Measurements from ENCODE around the gene ANKAR. TPM values are rescaled to one million over a fixed set of nuclear protein-coding genes. Genes with fewer than 3 reads are reported as not detected.
"Not testable (repeated sequence)": the region's sequence is repeated elsewhere in the genome, so short reads cannot be mapped to it uniquely, and the experiment has no call there.

Gene ANKAR
- total RNA-seq, 1 donor from 2014 or later = 10.3 TPM

- H3K4me1 ChIP-seq = peaks cover 38% of the 10 kb centered on the region
- no peak overlapping the region for H3K27ac ChIP-seq
- no peaks in the 10 kb centered on the region for H3K27me3 ChIP-seq (ENCODE audit: low read depth)
- no peak for TF ChIP-seq CTCF (IDR thresholded peaks at IDR 0.05)
- DNase-seq = no peak
- peak overlapping the region; percentile 87 for H3K4me3 ChIP-seq
- no peaks in the 10 kb centered on the region for H3K9me3 ChIP-seq
- peaks cover 8% of the 10 kb centered on the region for H3K36me3 ChIP-seq
- ATAC-seq = no peak
- intact Hi-C loops (cut with DNase I) = no loop called here
These were observed 13.7 kb upstream of the ANKAR start for GRCh38 chr2:189660803-189661147.

DNA sequence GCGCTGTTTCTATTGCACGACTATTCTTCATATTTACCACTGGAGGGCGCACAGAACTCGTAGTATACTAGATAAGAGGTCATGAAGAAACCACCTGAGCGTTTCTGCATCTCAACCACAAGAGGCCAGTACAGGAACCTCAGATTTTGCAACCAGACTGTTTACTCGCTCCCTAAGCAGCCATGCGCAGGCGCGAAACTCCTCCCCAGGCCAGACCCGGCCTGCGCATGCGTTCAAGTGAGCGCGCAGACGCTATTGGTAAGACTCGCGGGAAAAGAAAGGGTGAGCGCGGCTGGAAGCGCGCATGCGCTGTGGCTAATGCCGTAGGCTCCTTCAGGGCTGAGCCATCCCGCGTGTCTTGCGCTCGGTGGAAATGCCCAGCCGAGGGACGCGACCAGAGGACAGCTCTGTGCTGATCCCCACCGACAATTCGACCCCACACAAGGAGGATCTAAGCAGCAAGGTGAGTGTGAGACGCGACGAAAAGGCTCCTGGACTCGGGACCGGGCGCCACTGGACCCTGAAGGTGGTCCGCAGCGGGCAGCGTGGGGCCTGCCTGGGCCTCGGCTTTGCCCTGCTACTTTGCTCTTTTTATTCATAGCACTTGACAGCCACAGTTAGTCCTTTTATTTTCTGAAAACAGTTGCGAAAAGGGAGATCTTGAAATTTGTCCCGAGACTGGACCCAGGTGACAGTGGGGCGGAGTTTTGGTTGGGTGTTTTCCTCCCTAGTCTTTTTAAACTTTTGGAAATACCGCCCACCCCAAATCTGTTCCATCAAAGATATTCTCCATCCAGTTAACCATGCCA lies 13.1 kb upstream of the ANKAR start, which contains the start of gene ASNSD1:
Gene ASNSD1, plus strand, starts transcription at position 312 of the 809 bp plus-strand sequence. CDS start 4,674 bp downstream, outside the sequence.
- H3K4me1 ChIP-seq = peaks cover 38% of the 10 kb centered on the region
- intact Hi-C loops (cut with DNase I) = no loop called here

DNA sequence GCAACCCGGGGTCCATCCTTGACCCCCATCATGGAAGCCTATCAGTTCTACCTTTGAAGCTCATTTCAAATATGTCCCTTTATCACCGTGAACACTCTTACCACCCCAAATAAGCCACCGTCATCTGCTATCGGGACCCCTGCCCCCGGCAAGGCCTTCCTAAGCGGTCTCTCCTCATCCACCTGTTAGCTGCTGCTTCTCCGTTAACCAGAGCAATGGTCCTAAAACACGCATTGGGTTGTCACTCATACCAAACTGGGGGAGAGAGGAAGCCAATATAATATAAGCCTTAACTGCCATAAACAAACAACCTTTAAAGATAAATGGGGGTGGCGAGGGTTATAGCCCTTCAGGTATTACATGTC lies 12.5 kb upstream of the ANKAR start:
- DNase-seq (no peak), ATAC-seq (peak in 1 of 2 donors; percentile 0)
- Histone ChIP-seq H3K36me3 (peaks cover 19% of the 10 kb centered on the region), H3K4me3 (peak overlapping the region; percentile 87), H3K9me3 (no peaks in the 10 kb centered on the region), H3K4me1 (peaks cover 41% of the 10 kb centered on the region), H3K27me3 (ENCODE audit: low read depth) (no peaks in the 10 kb centered on the region), H3K27ac (peak overlapping the region; percentile 86)
- intact Hi-C loops (cut with DNase I) = no loop called here
- no peak for TF ChIP-seq CTCF (IDR thresholded peaks at IDR 0.05)

More for the DNA sequence above, 13.1 kb upstream of the ANKAR start, which contains the start of gene ASNSD1:
- peak within 1 kb of the TSS; percentile 87 for H3K4me3 ChIP-seq
- DNase-seq = peak; percentile 99
- peak within 1 kb of the TSS; percentile 86 for H3K27ac ChIP-seq
- no peaks in the 10 kb centered on the region for H3K27me3 ChIP-seq (ENCODE audit: low read depth)
- H3K9me3 ChIP-seq = no peaks in the 10 kb centered on the region
- peak; percentile 91 for TF ChIP-seq CTCF (IDR thresholded peaks at IDR 0.05)
- ATAC-seq = peak; percentile 96 to 97
- peaks cover 13% of the 10 kb centered on the region for H3K36me3 ChIP-seq

DNA sequence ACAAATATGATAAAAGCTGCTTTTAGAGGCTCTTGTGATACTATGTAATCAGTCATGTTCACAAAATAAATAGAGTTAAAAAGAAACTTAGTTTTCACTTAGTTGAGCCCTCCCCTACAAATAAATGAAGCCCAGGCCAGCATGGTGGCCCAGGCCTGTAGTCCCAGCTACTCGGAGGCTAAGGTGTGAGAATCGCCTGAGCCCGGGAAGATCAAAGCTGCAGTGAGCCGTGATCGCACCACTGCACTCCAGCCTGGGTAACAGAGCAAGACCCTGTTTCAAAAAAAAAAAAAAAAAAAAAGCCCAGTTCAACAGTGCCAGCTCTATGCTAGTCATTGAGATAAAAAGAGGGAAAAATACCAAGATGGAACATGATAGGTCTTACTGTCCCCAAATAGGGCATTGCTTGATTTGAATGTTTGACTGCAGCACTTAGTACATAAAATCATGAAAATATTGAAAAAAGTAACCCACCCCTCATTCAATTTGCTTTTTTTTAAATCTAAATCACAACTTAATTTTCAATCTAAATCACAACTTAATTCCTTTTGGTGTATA lies 11.7 kb upstream of the ANKAR start:
- no peaks in the 10 kb centered on the region for H3K27me3 ChIP-seq (ENCODE audit: low read depth)
- TF ChIP-seq CTCF (IDR thresholded peaks at IDR 0.05) = no peak
- H3K4me3 ChIP-seq = peak overlapping the region; percentile 87
- H3K27ac ChIP-seq = no peak overlapping the region
- no peak for DNase-seq
- intact Hi-C loops (cut with DNase I) = no loop called here
- peaks cover 27% of the 10 kb centered on the region for H3K36me3 ChIP-seq
- peaks cover 47% of the 10 kb centered on the region for H3K4me1 ChIP-seq
- ATAC-seq = no peak
- no peaks in the 10 kb centered on the region for H3K9me3 ChIP-seq

DNA sequence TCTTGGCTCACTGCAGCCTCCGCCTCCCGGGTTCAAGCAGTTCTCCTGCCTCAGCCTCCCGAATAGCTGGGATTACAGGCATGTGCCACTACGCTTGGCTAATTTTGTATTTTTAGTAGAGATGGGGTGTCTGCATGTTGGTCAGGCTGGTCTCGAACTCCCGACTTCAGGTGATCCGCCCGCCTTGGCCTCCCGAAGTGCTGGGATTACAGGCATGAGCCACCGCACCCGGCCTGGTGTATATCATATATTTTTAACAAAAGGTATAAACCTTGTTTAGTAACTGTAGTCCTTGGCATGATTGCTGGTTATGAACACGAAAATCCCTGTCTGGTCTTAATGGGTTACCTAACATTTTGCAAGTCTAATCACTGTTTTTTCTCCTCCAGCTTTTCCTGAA lies 11.2 kb upstream of the ANKAR start:
- peaks cover 33% of the 10 kb centered on the region for H3K36me3 ChIP-seq
- peaks cover 43% of the 10 kb centered on the region for H3K4me1 ChIP-seq
- DNase-seq; H3K27ac ChIP-seq; intact Hi-C loops (cut with DNase I); H3K9me3 ChIP-seq; H3K4me3 ChIP-seq; H3K27me3 ChIP-seq (ENCODE audit: low read depth); ATAC-seq: not testable (repeated sequence)

DNA sequence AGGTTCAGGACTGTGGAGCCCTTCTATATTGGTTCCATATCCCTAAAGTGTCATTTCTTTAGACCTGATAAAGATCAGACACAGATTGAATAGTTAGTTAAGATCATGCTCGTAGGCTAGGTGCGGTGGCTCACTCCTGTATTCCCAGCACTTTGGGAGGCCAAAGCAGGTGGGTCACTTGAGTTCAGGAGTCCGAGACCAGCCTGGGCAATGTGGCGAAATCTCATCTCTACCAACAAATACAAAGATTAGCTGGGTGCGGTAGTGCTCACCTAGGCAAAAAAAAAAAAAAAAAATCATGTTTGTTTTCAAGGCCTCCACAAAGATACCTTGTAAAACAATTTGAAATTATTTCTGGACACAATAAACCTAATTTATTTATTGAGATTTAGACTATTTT lies 4.6 kb upstream of the ANKAR start:
- ATAC-seq = no peak
- H3K9me3 ChIP-seq = no peaks in the 10 kb centered on the region
- H3K27ac ChIP-seq = no peak overlapping the region
- no peak for DNase-seq
- TF ChIP-seq CTCF (IDR thresholded peaks at IDR 0.05) = no peak
- peaks cover 20% of the 10 kb centered on the region for H3K4me1 ChIP-seq
- peaks cover 71% of the 10 kb centered on the region for H3K36me3 ChIP-seq
- intact Hi-C loops (cut with DNase I) = no loop called here
- no peak overlapping the region for H3K4me3 ChIP-seq
- H3K27me3 ChIP-seq (ENCODE audit: low read depth) = no peaks in the 10 kb centered on the region

Data from lower lobe of right lung (tissue), 2 donors.